Endothelial cell (in vitro differentiated cells): ENCODE data around the gene RBBP6. TPM values are rescaled to one million over a fixed set of nuclear protein-coding genes. Genes with fewer than 3 reads are reported as not detected.
A peak's percentile ranks its signal among the peaks of the same experiment; 100 is the strongest.

Experiments
- DNase-seq: peaks from one replicate; pipeline ENCODE4 v3.0.0; 2021; ENCODE audit warnings: low spot score
- H3K27ac Mint-ChIP-seq: one replicate; pipeline ENCODE4 v1.8.0; 2021; ENCODE audit warnings: mixed read lengths, inconsistent platforms; ENCODE audit not compliant: unreplicated experiment
- H3K27me3 Mint-ChIP-seq: one replicate; pipeline ENCODE4 v1.8.0; 2021; ENCODE audit warnings: mild to moderate bottlenecking, moderate library complexity, mixed read lengths, inconsistent platforms; ENCODE audit not compliant: unreplicated experiment
- H3K36me3 Mint-ChIP-seq: one replicate; pipeline ENCODE4 v1.8.0; 2021; ENCODE audit warnings: mild to moderate bottlenecking, low read depth, mixed read lengths, inconsistent platforms; ENCODE audit not compliant: unreplicated experiment
- H3K4me1 Mint-ChIP-seq: one replicate; pipeline ENCODE4 v1.8.0; 2021; ENCODE audit warnings: mild to moderate bottlenecking, mixed read lengths, inconsistent platforms; ENCODE audit not compliant: unreplicated experiment
- H3K4me3 Mint-ChIP-seq: one replicate; pipeline ENCODE4 v1.8.0; 2021; ENCODE audit warnings: mild to moderate bottlenecking, mixed read lengths, inconsistent platforms; ENCODE audit not compliant: unreplicated experiment
- H3K9me3 Mint-ChIP-seq: one replicate; pipeline ENCODE4 v1.8.0; 2021; ENCODE audit warnings: mixed read lengths, inconsistent platforms; ENCODE audit not compliant: unreplicated experiment
- total RNA-seq: library from RNA; stranded (reverse); fragmentation: NEBNext Ultra II Directional; extraction: Animal tissue kit (Norgen Biotek cat#: 25700); gene quantifications from one replicate; pipeline ENCODE4 v1.2.1, GENCODE V29; 2021; ENCODE audit not compliant: unreplicated experiment
- TF ChIP-seq, protein P1 (sequence below): fragments of 200-600 bp; sonication (generic); IDR thresholded peaks from one replicate; pipeline ENCODE4 v1.5.0; 2021; ENCODE audit warnings: antibody characterized with exemption; ENCODE audit not compliant: unreplicated experiment

Gene RBBP6
- total RNA-seq, 1 donor from 2014 or later: 67.9 TPM

DNA sequence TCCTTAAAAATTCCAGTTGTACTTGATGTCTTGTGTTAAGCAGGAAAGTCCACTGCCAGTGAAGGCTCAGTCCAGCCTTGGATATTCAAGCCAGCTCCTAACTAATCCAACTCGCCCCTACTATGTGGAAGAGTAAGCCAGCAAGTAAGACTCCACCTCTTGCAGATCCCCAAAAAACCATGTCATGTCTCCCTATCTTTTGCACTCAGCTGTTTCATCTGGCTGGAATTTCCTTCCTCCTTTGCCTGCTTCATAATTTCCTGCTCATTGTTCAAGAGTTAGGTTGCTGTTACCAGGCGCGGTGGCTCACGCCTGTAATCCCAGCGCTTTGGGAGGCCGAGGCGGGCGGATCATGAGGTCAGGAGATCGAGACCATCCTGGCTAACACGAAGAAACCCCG, 37.8 kb downstream of the RBBP6 start:
- DNase-seq: peak; percentile 9
- peaks cover 8% of the 10 kb centered on the region for H3K9me3 Mint-ChIP-seq
- peak overlapping the region; percentile 76 for H3K27ac Mint-ChIP-seq

DNA sequence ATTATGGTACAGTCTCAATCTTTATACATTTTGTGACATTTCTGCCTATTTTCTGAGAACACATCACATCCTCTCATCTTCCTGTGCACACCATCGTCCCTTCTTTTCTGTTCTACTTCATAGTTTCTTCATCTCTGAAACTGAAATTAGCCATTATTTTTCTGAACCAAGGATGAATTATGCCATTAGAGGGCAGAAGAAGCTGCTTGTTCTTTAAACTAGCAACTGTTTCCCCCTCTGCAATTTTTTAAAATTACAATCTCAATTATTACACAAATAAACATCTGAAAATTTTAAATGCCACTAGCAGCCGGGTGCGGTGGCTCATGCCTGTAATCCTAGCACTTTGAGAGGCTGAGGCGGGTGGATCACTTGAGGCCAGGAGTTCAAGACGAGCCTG, 41.3 kb downstream of the RBBP6 start:
- Mint-ChIP-seq H3K27ac (no peak overlapping the region), H3K27me3 (peaks cover 8% of the 10 kb centered on the region), H3K4me3 (no peak overlapping the region), H3K4me1 (peaks cover 11% of the 10 kb centered on the region), H3K9me3 (peaks cover 8% of the 10 kb centered on the region), H3K36me3 (peaks cover 11% of the 10 kb centered on the region)
- no peak for DNase-seq
- TF ChIP-seq, protein P1, sequence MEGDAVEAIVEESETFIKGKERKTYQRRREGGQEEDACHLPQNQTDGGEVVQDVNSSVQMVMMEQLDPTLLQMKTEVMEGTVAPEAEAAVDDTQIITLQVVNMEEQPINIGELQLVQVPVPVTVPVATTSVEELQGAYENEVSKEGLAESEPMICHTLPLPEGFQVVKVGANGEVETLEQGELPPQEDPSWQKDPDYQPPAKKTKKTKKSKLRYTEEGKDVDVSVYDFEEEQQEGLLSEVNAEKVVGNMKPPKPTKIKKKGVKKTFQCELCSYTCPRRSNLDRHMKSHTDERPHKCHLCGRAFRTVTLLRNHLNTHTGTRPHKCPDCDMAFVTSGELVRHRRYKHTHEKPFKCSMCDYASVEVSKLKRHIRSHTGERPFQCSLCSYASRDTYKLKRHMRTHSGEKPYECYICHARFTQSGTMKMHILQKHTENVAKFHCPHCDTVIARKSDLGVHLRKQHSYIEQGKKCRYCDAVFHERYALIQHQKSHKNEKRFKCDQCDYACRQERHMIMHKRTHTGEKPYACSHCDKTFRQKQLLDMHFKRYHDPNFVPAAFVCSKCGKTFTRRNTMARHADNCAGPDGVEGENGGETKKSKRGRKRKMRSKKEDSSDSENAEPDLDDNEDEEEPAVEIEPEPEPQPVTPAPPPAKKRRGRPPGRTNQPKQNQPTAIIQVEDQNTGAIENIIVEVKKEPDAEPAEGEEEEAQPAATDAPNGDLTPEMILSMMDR: no peak

More for the DNA sequence above, 37.8 kb downstream of the RBBP6 start:
- Mint-ChIP-seq H3K4me1 (peaks cover 11% of the 10 kb centered on the region), H3K27me3 (peaks cover 11% of the 10 kb centered on the region), H3K4me3 (no peak overlapping the region), H3K36me3 (peaks cover 27% of the 10 kb centered on the region)
- TF ChIP-seq, protein P1: no peak

DNA sequence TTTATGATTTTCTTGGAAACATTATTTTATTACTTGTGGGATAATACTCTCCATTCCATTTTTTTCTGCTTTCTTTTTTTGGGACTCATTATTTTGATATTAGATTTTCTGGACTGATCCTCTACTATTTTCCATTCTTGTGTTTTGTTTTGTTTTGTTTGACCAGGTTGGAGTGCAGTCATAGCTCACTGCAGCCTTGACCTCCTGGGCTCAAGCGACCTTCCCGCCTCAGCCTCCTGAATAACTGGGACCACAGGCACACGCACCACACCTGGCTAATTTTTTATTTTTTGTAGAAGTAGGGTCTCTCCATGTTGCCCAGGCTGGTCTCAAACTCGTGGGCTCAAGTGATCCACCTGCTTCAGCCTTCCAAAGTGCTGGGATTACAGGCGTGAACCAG, 44.1 kb downstream of the RBBP6 start:
- H3K27me3 Mint-ChIP-seq: no peaks in the 10 kb centered on the region
- H3K9me3 Mint-ChIP-seq: no peaks in the 10 kb centered on the region
- TF ChIP-seq, protein P1: no peak
- no peaks in the 10 kb centered on the region for H3K4me1 Mint-ChIP-seq
- DNase-seq: no peak
- no peak overlapping the region for H3K4me3 Mint-ChIP-seq
- no peak overlapping the region for H3K27ac Mint-ChIP-seq
- no peaks in the 10 kb centered on the region for H3K36me3 Mint-ChIP-seq

DNA sequence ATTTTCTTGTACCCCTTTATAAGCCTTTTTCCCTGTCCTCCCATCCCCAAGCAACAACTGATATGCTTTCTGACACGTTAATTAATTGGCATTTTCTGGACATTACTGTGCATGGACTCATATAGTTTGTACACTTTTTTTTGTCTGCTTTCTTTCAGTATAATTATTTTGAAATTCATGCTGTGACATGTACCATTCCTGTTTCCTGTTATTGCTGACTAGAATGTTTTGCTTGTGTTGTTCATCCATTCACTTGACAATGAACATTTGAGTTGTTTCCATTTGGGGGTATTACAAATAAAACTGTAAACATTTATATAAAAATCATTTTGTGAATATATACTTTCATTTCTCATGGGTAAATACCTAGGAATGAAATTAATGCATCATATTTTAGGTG, 50.6 kb downstream of the RBBP6 start:
- no peaks in the 10 kb centered on the region for H3K27me3 Mint-ChIP-seq
- TF ChIP-seq, protein P1: no peak
- no peaks in the 10 kb centered on the region for H3K9me3 Mint-ChIP-seq
- H3K27ac Mint-ChIP-seq: no peak overlapping the region
- no peak for DNase-seq
- no peaks in the 10 kb centered on the region for H3K36me3 Mint-ChIP-seq
- H3K4me3 Mint-ChIP-seq: no peak overlapping the region
- no peaks in the 10 kb centered on the region for H3K4me1 Mint-ChIP-seq

DNA sequence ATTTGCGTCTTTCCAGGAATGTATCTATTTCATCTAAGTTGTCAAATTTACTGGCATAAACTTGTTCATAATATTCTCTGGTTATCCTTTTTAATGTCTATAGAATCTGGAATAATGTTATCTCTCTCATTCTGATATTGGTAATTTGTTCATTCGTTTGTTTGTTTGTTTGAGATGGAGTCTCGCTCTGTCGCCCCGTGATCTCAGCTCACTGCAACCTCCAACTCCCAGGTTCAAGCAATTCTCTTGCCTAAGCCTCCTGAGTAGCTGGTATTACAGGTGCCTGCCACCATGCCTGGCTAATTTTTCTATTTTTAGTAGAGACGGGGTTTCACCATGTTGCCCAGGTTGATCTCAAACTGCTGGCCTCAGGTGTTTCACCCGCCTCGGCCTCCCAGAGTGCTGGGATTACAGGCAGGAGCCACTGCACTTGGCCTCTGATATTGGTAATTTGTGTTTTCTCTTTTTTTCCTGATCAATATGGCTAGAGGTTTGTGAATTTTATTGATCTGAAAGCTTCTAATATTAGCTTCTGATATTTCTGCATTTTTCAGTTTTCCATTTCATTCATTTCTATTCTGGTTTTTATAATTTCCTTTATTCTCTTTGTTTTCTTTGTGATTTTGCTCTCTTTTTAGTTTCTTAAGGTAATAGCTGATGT, 59.5 kb downstream of the RBBP6 start:
- TF ChIP-seq, protein P1: no peak

More for the DNA sequence above, 59.5 kb downstream of the RBBP6 start:
- Mint-ChIP-seq H3K4me3 (no peak overlapping the region), H3K36me3 (no peaks in the 10 kb centered on the region), H3K9me3 (no peaks in the 10 kb centered on the region), H3K27me3 (no peaks in the 10 kb centered on the region), H3K4me1 (no peaks in the 10 kb centered on the region), H3K27ac (no peak overlapping the region)
- no peak for DNase-seq
